Activated naive CD4-positive, alpha-beta T cell (primary cell): ENCODE data around the gene PASD1.

ENCODE experiments used
- DNase-seq, 4 experiments: peaks; one replicate each; lab custom pipeline; 2025; lab: John Stamatoyannopoulos, UW

PASD1 gene

DNA sequence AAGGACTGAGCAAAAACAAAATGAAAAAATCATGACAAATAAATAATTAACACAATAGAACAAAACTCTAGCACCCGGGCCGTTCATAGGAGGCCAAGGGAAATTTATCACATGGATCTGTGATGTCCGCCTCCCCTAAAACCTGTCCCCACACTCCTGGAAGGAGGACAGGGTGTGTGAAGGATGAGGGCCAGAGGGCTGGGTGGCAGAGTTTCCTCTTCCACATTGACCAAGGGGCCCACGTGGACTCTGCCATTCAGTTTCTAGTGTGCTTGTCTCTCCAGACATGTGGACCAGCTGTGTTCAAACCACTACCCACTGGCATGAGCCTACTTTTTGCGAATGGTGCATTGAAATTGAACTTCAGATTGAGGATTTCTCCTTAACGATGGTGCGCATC, 138.1 kb downstream of the PASD1 start:
- DNase-seq = no peak

DNA sequence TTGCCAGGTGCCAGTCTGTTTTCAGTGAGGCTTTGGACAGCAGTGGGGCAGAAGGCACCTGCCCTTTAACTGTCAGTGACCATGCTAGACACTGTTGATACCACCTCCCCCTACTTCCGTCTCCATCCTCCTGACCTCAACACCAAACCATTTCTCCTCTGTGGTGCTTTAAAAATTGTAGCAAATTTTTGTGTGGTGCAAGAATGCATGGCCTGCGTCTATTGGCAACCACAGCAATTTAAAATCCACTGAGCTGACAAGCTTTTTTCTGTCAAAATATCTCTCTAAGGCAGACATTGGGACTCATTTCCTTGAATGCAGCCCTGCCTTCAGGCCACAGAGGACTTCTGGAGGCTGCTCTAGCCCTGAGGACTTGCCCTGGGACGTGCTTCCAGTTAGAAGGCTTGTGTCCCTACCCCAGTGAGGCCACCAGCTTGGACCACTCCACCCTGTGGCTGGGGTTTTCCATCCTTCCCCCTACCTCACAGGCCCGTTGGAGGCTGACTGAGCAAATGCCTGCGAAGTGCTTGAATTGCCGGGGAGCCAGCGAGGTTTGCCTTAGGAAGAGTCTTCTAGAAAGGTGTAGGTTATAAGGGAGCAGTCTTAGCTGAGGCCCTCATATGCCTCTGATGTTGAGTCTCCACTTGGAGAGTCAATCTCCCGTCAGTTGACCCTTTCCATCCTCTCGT, 138.7 kb downstream of the PASD1 start:
- no peak for DNase-seq

GRCh38 chrX:151702741-151703340, 139.4 kb downstream of the PASD1 start:
- DNase-seq = no peak

DNA sequence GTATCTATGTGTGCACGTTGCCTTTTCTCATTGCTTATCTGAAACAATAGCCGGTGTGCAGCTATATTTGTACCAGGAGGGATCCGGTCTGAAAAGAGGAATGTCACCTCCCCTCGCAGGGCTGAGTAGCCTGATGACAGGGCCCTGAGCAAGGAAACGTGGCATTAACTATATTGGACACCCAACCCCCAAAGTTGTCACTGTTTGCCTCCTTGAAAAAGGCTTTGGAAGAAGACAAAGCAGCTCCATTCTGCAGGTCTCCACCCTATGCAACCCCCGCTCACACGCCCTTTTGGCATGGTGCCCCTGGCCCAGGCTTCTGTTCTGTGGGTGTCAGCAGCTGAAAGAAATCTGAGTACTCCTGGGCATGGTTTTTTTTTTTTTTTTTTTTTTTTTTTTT, 140.0 kb downstream of the PASD1 start:
- no peak for DNase-seq

- no peak for DNase-seq
These were observed 140.7 kb downstream of the PASD1 start for GRCh38 chrX:151704041-151704663.

DNA sequence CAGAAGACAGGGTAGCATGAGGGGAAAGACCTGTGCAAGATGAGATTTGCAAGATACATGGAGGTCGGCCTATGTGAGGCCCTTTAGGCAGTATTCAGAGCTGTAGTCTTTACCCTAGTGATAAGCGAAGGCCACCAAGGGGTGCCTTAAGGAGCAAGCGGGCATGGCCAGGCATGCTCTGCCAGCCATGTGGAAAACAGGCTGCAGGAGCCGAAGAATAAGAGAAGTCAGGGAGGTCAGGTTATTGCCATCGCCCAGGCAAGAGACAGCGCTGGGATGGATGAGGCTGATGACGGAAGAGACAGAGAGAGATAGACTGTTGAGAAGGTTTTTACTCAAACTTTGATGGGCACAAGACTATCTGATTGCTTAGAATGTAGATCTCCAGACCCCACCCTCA, 145.3 kb downstream of the PASD1 start:
- no peak for DNase-seq

DNA sequence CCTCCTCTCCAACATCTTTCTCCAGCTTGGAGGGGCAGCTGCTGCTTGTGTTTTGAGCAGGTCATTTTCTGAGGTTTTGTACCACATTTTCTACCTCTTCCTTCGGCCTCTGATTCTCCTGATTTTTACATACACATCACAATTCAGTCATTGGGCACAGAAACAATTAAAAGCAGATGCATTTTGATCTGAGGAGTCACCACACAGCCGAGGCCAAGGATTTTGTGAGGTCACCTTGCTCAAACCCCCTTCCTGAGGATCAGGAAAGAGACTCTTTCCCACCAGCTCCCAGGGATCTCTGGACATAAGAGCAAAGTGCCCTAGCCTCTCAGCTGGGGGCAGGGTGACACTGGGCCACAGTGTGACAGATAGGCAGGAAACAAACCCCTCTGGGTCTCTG, 147.0 kb downstream of the PASD1 start:
- no peak for DNase-seq

DNA sequence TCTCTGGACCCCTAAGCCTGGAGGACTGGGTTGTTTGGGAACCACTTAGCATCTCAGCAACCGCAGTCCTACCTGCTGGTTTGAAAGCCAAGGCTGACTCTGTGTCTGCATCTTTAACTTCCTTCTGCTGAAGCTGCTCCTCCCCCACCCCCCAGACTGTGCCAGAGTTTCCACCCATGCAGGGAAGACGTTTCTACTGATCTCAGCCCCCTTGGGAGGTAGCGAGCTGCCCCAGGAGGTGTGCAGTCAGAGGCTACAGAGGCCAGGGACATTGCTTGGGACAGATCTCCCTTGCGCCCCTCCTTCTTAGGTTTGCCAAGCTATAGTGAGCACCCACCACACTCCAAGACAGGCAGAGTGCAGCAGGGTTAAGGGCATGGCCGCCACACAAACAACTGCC, 147.7 kb downstream of the PASD1 start:
- no peak for DNase-seq

DNA sequence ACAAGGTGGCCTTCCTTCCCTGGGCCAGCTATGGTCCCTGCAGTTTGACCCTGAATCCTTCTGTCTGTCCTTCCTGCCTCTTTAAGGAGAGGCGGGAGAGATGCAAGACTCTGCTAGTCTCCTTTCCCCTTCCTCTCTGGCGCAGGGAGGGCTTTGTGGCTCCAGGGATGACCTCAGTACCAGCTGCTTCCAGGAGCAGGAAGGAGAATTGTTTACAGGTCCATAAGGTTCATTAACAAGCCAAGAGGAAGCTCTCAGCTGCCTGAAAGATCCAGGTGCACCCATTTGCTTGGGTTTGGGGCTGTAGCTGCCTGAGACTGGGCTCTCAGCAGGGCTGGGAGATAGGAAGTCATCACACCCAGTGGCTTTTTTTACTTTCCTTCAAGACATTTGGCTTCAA, 148.3 kb downstream of the PASD1 start:
- DNase-seq = no peak

- DNase-seq = no peak
These were observed 148.8 kb downstream of the PASD1 start for GRCh38 chrX:151712253-151712652.

- no peak for DNase-seq
These were observed 150.4 kb downstream of the PASD1 start for GRCh38 chrX:151713849-151714248.

GRCh38 chrX:151714362-151714761, 150.9 kb downstream of the PASD1 start:
- DNase-seq = no peak

DNA sequence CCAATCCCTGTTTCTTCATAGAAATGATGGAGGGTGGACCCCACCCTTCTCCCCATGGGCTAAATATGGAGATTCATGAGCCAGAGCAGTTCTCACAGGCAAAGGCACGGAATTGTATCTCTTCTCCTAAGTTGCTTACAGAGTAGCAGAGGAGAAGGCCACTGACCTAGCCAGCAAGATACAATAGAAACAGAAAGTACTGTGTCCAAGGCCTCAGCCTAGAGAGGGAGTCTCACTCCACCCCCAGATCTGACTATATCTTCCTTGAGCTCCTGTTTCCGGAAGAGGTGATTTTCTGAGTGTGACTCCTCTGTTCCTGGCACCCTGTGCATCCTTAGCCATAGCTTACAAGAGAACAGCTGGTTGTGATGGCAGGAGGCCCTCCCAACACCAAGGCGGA, 152.3 kb downstream of the PASD1 start, which contains the start of gene FATE1:
FATE1 (plus strand) TSS at position 284 of the 400 bp plus-strand sequence; CDS start at position 369, 85 bp downstream.
- no peak for DNase-seq

DNA sequence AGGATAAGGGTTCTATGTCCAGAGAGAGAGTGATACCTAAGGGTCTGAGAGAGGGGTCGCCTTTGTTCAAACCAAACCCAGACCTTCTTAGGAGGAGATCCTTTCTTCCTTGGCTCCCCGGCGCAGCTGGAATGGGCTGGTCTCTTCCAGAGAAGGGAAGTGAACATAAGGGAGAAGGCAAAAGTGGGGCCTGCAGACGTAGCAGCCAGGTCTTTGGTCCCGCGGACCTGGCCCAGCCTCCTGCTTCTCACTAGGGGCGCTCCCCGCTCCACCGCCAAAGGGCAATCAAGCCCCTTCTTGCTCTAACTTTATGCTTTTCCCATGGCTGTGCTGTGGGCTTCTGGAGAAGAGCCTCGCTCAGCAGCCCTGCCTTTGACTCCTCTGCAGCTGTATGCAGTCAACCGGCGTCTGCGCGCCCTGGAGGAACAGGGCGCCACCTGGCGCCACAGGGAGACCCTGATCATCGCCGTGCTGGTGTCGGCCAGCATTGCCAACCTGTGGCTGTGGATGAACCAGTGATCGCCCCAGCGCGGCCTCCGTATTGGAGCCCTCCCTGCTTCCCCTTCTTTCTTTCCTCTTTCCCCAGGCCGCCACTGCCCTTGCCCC, 158.9 kb downstream of the PASD1 start:
- DNase-seq = no peak

DNA sequence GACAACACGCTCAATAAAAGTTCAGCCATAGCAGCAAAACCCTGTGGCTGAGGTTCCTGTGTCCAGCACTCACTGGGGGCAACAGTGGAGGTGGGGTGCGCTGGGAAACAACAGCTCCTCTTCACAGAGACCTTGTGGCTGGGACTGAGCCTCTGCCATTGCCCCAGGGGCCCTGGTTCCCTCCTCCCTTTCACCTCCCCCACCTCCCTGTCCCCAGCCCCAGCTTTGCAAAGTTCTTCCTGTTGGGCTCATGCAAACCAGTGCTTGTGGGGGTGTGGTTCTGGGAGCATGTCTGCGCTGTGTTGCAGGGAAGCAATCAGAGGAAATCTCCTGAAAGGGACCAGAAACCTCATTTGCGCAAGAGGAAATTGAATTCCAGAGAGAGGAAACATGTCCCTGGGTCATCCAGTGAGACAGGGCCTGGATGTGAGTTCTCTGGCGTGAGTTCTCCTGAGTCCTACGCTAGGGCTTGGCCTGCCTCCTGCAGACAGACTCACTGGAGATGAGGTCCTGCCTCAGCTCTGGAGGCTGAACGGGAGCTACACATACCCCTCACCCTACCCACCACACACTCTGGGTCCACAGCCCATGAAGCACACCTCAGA, 159.8 kb downstream of the PASD1 start:
- no peak for DNase-seq

DNA sequence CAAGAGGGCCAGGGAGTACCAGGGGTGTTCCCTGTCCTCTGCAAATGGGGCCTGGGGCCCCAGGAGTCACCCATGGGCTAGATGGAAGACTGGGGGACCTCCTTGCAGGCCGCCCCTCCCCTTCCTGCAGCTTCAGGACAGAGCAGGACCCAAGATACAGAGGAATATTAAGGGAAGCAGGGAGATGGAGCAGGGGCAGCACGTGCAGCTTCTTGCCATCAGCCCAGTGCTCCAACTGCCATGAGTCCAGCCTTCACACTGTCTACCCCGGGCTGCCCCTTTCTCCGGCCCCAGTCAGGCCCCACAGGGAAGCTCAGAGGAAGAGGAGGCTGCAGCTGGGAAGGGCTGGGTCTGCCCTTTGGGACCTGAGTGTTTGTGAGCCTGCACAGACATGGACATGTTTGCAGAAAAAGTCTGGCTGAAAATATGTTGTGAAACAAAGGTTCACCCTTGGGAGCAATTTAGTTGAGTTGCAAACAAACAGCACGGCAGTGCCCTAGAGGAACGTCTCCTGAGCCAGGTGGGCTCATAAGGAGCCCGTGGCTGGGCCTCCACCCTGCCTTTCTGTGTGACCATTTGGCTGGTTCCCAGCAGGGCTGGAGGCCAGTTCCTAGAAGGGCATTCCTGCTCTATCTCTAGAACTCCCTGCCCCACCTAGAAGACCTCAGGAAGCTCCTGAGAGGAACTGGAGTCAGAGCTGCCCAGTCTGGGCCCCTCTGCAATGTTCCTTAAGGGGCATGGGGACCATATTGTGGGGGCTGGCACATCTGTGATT, 161.3 kb downstream of the PASD1 start:
- DNase-seq = no peak

DNA sequence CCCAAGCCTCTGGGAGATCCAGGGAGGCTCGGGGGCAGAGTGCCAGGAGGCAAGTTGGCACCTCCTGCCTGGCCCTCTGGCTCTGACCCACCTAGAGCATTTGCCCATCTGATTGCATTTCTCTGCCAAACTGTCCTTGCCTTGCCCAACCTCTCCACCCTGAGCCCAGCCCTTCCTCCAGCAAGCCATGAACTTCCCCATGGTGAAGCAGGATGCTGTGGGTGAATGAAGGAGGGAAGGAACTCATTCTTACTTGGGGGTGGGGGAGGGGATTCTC, 161.8 kb downstream of the PASD1 start:
- DNase-seq = no peak
